ENCODE results near the gene ANKHD1. TPM values are rescaled to one million over a fixed set of nuclear protein-coding genes. Genes with fewer than 3 reads are reported as not detected.

Gene ANKHD1
- total RNA-seq, 3 donors from 2014 or later (not counting 1 experiment from before 2014, with no cell fraction given) = 225 to 239 (median 230) TPM

DNA sequence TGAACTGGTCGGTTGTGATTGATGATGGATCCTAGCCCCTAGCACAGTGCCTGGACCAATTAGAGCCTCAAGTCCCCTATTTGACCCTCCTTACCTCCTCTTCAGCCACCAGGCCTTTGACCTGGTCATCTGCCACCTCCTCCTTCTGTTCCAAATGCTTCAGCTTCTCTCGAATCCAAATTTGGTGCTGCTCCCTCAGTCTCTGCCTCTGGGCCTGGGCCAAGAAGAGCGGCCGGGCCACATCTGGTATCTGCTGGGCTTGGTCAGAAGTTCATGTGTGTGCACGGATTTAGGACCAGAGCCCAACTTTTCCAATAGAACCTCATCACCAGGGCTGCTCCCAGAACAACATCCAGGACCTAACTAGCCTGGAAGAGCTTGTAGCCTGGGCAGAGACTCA is 169.5 kb downstream of the ANKHD1 start:
- Mint-ChIP-seq H3K36me3 (no peaks in the 10 kb centered on the region), H3K9me3 (no peaks in the 10 kb centered on the region), H3K4me3 (no peak overlapping the region), H3K4me1 (peaks cover 32 to 40% of the 10 kb centered on the region in 2 donors), H3K27ac (peak overlapping the region in 1 of 2 donors; percentile 96), H3K27me3 (ENCODE audit: low read depth in 2 of 2) (no peaks in the 10 kb centered on the region)
- Histone ChIP-seq H3K9me3 (ENCODE audit: control insufficient read depth, insufficient read depth, low read length) (no peaks in the 10 kb centered on the region), H3K4me1 (ENCODE audit: control insufficient read depth, insufficient read depth, low read length) (peaks cover 18% of the 10 kb centered on the region), H3K27ac (ENCODE audit: low read length) (no peak overlapping the region), H3K27me3 (ENCODE audit: control insufficient read depth, insufficient read depth, low read length) (no peaks in the 10 kb centered on the region), H3K4me3 (ENCODE audit: low read length) (no peak overlapping the region), H3K36me3 (ENCODE audit: control insufficient read depth, insufficient read depth, low read length) (peaks cover 21% of the 10 kb centered on the region)
- TF ChIP-seq, protein P1, sequence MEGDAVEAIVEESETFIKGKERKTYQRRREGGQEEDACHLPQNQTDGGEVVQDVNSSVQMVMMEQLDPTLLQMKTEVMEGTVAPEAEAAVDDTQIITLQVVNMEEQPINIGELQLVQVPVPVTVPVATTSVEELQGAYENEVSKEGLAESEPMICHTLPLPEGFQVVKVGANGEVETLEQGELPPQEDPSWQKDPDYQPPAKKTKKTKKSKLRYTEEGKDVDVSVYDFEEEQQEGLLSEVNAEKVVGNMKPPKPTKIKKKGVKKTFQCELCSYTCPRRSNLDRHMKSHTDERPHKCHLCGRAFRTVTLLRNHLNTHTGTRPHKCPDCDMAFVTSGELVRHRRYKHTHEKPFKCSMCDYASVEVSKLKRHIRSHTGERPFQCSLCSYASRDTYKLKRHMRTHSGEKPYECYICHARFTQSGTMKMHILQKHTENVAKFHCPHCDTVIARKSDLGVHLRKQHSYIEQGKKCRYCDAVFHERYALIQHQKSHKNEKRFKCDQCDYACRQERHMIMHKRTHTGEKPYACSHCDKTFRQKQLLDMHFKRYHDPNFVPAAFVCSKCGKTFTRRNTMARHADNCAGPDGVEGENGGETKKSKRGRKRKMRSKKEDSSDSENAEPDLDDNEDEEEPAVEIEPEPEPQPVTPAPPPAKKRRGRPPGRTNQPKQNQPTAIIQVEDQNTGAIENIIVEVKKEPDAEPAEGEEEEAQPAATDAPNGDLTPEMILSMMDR (IDR thresholded peaks at IDR 0.05) = no peak
- no peak for ATAC-seq
- intact Hi-C loops (cut with micrococcal nuclease) = no loop called here
- 98% methylated on average over 5 of the region's 5 CpGs for WGBS (ENCODE audit: insufficient coverage)
- no peak for DNase-seq

DNA sequence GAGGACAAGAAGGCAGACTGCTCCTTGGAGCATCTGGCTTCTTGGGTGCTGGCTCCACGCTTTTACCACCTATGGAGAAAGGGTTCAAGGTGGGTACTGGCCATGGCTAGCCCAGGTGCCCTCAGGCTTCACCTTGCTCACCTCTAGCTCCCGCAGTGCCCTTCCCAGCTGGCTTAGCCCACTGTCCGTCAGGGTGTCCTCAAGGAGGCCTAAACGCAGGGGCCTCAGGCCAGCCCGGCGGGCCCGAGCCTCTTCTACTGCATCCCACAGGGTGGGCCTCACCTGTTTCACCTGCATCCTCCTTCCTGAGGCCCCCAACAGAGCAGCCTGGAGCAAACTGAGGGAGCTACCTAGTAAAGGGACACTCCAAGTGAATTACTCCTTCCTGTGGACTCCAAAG is 172.1 kb downstream of the ANKHD1 start:
- no peak for ATAC-seq
- no peaks in the 10 kb centered on the region for H3K36me3 Mint-ChIP-seq
- intact Hi-C loops (cut with micrococcal nuclease) = no loop called here

DNA sequence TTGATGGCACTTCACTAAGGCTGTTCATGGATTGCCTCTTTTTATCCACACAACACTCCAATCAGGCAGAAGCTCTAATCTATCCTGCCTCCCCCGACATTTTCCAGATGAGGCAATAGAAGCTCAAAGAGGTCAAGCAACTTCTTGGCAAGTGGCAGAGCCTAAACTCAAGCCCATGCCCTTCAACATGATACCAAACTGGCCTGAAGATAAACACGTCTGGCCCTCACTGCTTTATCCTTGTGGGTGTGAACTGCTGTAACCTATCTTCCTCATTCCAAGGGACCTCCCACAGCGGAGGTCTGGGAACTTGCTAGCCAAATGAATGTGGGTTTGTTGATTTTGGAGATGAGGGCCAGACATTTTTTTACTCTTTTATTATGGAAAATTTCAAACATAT is 172.5 kb downstream of the ANKHD1 start:
- Mint-ChIP-seq H3K27me3 (ENCODE audit: low read depth in 2 of 2) (no peaks in the 10 kb centered on the region), H3K4me3 (no peak overlapping the region), H3K36me3 (no peaks in the 10 kb centered on the region), H3K27ac (no peak overlapping the region), H3K9me3 (no peaks in the 10 kb centered on the region), H3K4me1 (peaks cover 10 to 13% of the 10 kb centered on the region in 2 donors)
- Histone ChIP-seq H3K4me3 (ENCODE audit: low read length) (no peak overlapping the region), H3K4me1 (ENCODE audit: control insufficient read depth, insufficient read depth, low read length) (peaks cover 9% of the 10 kb centered on the region), H3K36me3 (ENCODE audit: control insufficient read depth, insufficient read depth, low read length) (peaks cover 3% of the 10 kb centered on the region), H3K27ac (ENCODE audit: low read length) (no peak overlapping the region), H3K27me3 (ENCODE audit: control insufficient read depth, insufficient read depth, low read length) (no peaks in the 10 kb centered on the region), H3K9me3 (ENCODE audit: control insufficient read depth, insufficient read depth, low read length) (no peaks in the 10 kb centered on the region)
- intact Hi-C loops (cut with micrococcal nuclease) = no loop called here
- 81% methylated on average over 2 of the region's 3 CpGs for WGBS (ENCODE audit: insufficient coverage)
- TF ChIP-seq, protein P1 (IDR thresholded peaks at IDR 0.05) = no peak
- DNase-seq (no peak), ATAC-seq (no peak)

More for the DNA sequence above, 172.1 kb downstream of the ANKHD1 start:
- no peaks in the 10 kb centered on the region for H3K9me3 Mint-ChIP-seq
- TF ChIP-seq, protein P1 (IDR thresholded peaks at IDR 0.05) = no peak
- no peak overlapping the region for H3K4me3 Mint-ChIP-seq
- Histone ChIP-seq H3K4me3 (ENCODE audit: low read length) (no peak overlapping the region), H3K36me3 (ENCODE audit: control insufficient read depth, insufficient read depth, low read length) (peaks cover 4% of the 10 kb centered on the region), H3K4me1 (ENCODE audit: control insufficient read depth, insufficient read depth, low read length) (peaks cover 13% of the 10 kb centered on the region), H3K9me3 (ENCODE audit: control insufficient read depth, insufficient read depth, low read length) (no peaks in the 10 kb centered on the region), H3K27ac (ENCODE audit: low read length) (no peak overlapping the region), H3K27me3 (ENCODE audit: control insufficient read depth, insufficient read depth, low read length) (no peaks in the 10 kb centered on the region)
- no peak for DNase-seq
- H3K4me1 Mint-ChIP-seq = peaks cover 14 to 18% of the 10 kb centered on the region in 2 donors
- WGBS (ENCODE audit: insufficient coverage) = 99% methylated on average over 7 of the region's 7 CpGs
- H3K27me3 Mint-ChIP-seq (ENCODE audit: low read depth in 2 of 2) = no peaks in the 10 kb centered on the region
- no peak overlapping the region for H3K27ac Mint-ChIP-seq

DNA sequence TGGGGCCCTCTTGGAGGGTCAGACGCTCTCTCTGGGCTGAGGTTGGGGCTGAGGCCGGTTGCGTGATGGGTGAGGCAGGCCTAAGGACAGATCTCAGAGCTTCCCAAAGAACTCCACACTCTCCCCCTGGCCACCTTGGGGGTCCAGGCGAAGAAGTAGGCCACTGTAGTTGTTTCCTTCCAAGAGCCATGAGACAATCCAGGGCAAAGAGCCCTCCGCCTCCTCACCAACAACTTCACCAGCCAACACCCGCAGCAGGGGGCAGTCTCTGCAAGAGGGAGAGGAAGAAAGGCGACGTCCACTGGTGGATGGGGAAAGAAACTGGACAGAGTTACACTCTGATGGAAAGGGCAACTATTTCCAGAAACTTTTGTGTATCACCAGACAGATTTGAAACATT is 173.7 kb downstream of the ANKHD1 start:
- intact Hi-C loops (cut with micrococcal nuclease) = no loop called here
- H3K36me3 Mint-ChIP-seq = no peaks in the 10 kb centered on the region
- no peaks in the 10 kb centered on the region for H3K27me3 Mint-ChIP-seq (ENCODE audit: low read depth in 2 of 2)
- H3K9me3 Mint-ChIP-seq = no peaks in the 10 kb centered on the region
- DNase-seq = no peak
- no peak for ATAC-seq
- no peak overlapping the region for H3K27ac ChIP-seq (ENCODE audit: low read length)
- H3K4me1 Mint-ChIP-seq = peaks cover 2% of the 10 kb centered on the region in 2 donors
- H3K4me1 ChIP-seq (ENCODE audit: control insufficient read depth, insufficient read depth, low read length) = no peaks in the 10 kb centered on the region
- WGBS (ENCODE audit: insufficient coverage) = 96% methylated on average over 4 of the region's 8 CpGs
- H3K36me3 ChIP-seq (ENCODE audit: control insufficient read depth, insufficient read depth, low read length) = peaks cover under 1% of the 10 kb centered on the region
- no peak overlapping the region for H3K4me3 Mint-ChIP-seq
- TF ChIP-seq, protein P1 (IDR thresholded peaks at IDR 0.05) = no peak
- H3K27me3 ChIP-seq (ENCODE audit: control insufficient read depth, insufficient read depth, low read length) = no peaks in the 10 kb centered on the region
- no peak overlapping the region for H3K4me3 ChIP-seq (ENCODE audit: low read length)
- no peaks in the 10 kb centered on the region for H3K9me3 ChIP-seq (ENCODE audit: control insufficient read depth, insufficient read depth, low read length)
- no peak overlapping the region for H3K27ac Mint-ChIP-seq

Measured in natural killer cell (primary cell).